Measurements from ENCODE around the gene CNTD1. TPM values are rescaled to one million over a fixed set of nuclear protein-coding genes. Genes with fewer than 3 reads are reported as not detected.

Gene CNTD1
- total RNA-seq, 4 donors from 2014 or later = 0.17 to 1.4 TPM; not detected in 2

DNA sequence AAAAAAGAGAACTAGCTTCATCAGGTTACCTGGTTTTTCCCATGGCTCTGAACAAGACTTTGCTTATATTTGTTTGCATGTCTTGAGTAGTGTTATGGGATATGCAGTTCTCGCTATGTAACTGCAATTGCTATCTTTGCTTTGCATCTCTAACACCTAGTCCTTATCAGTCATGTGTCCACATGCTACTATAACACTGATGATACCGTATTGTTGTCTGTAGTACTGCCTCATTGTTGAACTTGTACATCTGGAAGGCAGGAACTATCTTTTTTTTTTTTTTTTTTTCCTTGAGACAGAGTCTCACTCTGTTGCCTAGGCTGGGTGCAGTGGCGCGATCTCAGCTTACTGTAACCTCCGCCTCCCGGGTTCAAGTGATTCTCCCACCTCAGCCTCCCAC is 37.1 kb downstream of the CNTD1 start:
- no peak overlapping the region for H3K4me3 ChIP-seq (ENCODE audit: low read depth, poor library complexity, severe bottlenecking)
- DNase-seq (ENCODE audit: low spot score in 2 of 2) = no peak
- TF ChIP-seq, protein P1, sequence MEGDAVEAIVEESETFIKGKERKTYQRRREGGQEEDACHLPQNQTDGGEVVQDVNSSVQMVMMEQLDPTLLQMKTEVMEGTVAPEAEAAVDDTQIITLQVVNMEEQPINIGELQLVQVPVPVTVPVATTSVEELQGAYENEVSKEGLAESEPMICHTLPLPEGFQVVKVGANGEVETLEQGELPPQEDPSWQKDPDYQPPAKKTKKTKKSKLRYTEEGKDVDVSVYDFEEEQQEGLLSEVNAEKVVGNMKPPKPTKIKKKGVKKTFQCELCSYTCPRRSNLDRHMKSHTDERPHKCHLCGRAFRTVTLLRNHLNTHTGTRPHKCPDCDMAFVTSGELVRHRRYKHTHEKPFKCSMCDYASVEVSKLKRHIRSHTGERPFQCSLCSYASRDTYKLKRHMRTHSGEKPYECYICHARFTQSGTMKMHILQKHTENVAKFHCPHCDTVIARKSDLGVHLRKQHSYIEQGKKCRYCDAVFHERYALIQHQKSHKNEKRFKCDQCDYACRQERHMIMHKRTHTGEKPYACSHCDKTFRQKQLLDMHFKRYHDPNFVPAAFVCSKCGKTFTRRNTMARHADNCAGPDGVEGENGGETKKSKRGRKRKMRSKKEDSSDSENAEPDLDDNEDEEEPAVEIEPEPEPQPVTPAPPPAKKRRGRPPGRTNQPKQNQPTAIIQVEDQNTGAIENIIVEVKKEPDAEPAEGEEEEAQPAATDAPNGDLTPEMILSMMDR (IDR thresholded peaks at IDR 0.05) = no peak
- TF ChIP-seq POLR2A (IDR thresholded peaks at IDR 0.05) = no peak
- WGBS, 2 donors = 99% methylated on average over 6 of the region's 6 CpGs
- intact Hi-C loops (cut with DNase I; ENCODE audit: low total_unique reads) = no loop called here

DNA sequence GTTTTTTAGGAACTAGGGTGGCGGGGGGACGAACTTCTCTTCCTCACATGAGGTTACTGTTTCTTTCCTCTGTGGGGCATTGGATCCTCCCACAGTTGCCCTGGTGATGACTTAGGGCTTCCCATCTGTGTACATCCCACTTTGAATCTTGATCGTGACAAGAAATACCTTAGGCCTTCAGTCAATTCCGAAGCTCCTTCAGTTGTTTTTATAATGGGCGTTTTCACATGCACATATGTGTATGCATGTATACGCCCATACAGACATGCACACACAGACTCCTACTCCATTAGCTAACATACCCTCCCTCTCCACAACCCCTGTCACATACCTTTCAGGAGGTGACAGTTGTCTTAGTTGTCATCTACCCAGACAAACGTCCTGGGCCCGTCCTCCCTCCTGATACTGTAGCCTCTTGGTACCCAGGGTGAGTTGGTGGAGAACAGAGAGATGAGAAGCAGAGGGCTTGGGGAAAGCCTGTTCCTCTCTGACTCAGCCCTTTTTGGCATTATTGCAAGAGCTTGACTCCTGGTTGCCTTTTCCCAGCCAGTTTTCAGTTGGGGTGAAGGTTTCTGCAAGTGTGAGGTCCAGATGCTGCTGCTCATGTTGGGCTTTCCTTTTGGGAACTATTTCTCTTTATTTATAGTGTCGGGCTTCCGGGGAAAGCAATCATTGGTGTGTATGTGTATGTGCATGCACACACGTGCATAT is 43.5 kb downstream of the CNTD1 start:
- H3K4me3 ChIP-seq (ENCODE audit: low read depth, poor library complexity, severe bottlenecking) = no peak overlapping the region
- TF ChIP-seq POLR2A (IDR thresholded peaks at IDR 0.05) = no peak
- TF ChIP-seq, protein P1 (IDR thresholded peaks at IDR 0.05) = no peak
- 71 to 72% methylated on average over 11 of the region's 11 CpGs for WGBS, 2 donors
- DNase-seq (ENCODE audit: low spot score in 2 of 2) = no peak
- intact Hi-C loops (cut with DNase I; ENCODE audit: low total_unique reads) = loop anchor here (10.0 kb wide), 1 partner anchor 93 kb away; no protein-coding TSS in a partner anchor

DNA sequence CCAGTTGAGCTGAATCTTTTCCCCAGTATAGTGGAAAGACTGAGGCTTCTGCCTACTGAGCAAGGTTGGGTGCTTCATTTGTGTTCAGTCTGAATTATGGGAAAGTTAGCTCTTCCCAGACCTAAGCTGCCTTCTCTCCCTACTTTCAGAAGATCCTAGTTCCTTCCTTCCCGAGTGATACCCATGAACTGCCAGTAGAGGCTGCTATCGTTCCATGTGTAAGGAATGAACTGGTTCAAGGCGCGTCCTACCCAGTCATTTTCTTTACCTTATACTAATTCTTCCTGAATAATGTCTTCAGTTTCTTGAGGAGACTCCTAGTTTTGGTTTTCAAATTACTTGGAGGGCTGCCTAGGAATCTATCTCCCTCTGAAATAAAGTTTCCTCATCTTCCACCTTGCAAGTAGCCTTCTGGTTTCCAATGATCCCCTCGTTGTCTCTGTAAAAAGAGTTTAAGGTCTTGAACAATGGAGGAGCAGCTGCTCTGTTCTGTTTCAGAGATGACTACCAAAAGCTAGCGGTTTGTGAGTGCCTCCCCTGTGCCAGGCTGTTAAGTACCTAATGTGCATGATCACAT is 44.8 kb downstream of the CNTD1 start:
- WGBS, 2 donors = 31 to 33% methylated on average over 6 of the region's 6 CpGs
- TF ChIP-seq POLR2A (IDR thresholded peaks at IDR 0.05) = no peak
- TF ChIP-seq, protein P1 (IDR thresholded peaks at IDR 0.05) = peak in 1 of 3 donors; percentile 96
- H3K4me3 ChIP-seq (ENCODE audit: low read depth, poor library complexity, severe bottlenecking) = no peak overlapping the region
- DNase-seq (ENCODE audit: low spot score in 2 of 2) = no peak
- intact Hi-C loops (cut with DNase I; ENCODE audit: low total_unique reads) = loop anchor here (10.0 kb wide), 1 partner anchor 91 kb away; no protein-coding TSS in a partner anchor

DNA sequence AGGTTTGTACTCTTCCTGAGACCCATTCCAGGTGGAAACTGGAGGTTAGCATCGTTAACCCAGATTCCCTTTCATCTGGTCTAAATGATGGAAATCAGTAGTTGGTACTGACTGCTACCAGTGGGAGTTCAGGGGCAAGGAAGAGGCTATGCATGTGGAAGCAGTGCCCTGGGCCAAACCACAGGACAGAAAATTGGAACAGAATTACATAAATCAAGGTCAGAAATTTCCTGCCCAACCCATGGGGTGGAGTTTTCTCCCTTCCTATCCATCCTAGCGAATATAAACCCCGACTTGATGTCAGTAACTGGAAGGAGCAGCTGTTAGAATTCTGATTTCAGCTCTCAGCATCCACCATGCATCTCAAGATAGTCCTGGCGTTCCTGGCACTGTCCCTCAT is 45.6 kb downstream of the CNTD1 start, which contains the start of gene AOC2:
Gene AOC2, plus strand, starts transcription at position 310 of the 400 bp plus-strand sequence. Its CDS starts 47 bp downstream, at position 357.
- 51 to 52% methylated on average over 4 of the region's 4 CpGs for WGBS, 2 donors
- no peak for DNase-seq (ENCODE audit: low spot score in 2 of 2)
- no peak within 1 kb of the TSS for H3K4me3 ChIP-seq (ENCODE audit: low read depth, poor library complexity, severe bottlenecking)
- intact Hi-C loops (cut with DNase I; ENCODE audit: low total_unique reads) = loop anchor here (10.0 kb wide), 1 partner anchor 91 kb away; no protein-coding TSS in a partner anchor
- TF ChIP-seq, protein P1 (IDR thresholded peaks at IDR 0.05) = no peak
- no peak for TF ChIP-seq POLR2A (IDR thresholded peaks at IDR 0.05)

DNA sequence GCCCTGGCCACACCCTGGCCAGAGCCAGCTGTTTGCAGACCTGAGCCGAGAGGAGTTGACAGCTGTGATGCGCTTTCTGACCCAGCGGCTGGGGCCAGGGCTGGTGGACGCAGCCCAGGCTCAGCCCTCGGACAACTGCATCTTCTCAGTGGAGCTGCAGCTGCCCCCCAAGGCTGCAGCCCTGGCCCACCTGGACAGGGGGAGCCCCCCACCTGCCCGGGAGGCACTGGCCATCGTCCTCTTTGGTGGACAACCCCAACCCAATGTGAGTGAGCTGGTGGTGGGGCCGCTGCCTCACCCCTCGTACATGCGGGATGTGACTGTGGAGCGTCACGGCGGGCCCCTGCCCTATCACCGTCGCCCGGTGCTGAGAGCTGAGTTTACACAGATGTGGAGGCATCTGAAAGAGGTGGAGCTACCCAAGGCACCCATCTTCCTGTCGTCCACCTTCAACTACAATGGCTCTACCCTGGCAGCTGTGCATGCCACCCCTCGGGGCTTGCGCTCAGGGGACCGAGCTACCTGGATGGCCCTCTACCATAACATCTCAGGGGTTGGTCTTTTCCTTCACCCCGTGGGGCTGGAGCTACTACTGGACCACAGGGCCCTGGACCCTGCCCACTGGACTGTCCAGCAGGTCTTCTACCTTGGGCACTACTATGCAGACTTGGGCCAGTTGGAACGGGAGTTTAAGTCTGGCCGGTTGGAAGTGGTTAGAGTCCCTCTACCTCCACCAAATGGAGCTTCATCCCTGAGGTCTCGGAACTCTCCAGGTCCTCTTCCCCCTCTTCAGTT is 46.3 kb downstream of the CNTD1 start:
- WGBS, 2 donors = 92% methylated on average over 22 to 23 of the region's 24 CpGs

More for the DNA sequence above, 46.3 kb downstream of the CNTD1 start:
- TF ChIP-seq POLR2A (IDR thresholded peaks at IDR 0.05) = no peak
- TF ChIP-seq, protein P1 (IDR thresholded peaks at IDR 0.05) = no peak
- no peak for DNase-seq (ENCODE audit: low spot score in 2 of 2)
- H3K4me3 ChIP-seq (ENCODE audit: low read depth, poor library complexity, severe bottlenecking) = no peak overlapping the region
- intact Hi-C loops (cut with DNase I; ENCODE audit: low total_unique reads) = loop anchor here (5.0 to 10.0 kb wide), 2 partner anchors 90 to 152 kb away; partner anchors contain the start of gene RPL27

Data from lower leg skin (tissue), 4 donors.